Transverse colon (tissue), 4 donors: ENCODE measurements around the gene TMBIM1. TPM values are rescaled to one million over a fixed set of nuclear protein-coding genes. Genes with fewer than 3 reads are reported as not detected.

Source experiments
- DNase-seq: peaks from one replicate; pipeline ENCODE4 v3.0.0-alpha.2; 2019
- H3K27ac ChIP-seq, 4 donors: fragments of 200-600 bp; sonication (generic); 2 replicates each; pipeline ENCODE4 v1.5.1; 2016 to 2018; ENCODE audit warnings: inconsistent platforms in 4 of 4
- H3K27me3 ChIP-seq: fragments of 200-600 bp; sonication (generic); 2 replicates; pipeline ENCODE4 v1.5.1; 2017; ENCODE audit warnings: inconsistent platforms
- H3K36me3 ChIP-seq, 4 donors: fragments of 200-600 bp; sonication (generic); 2 replicates each; pipeline ENCODE4 v1.5.1; 2017 to 2019; ENCODE audit warnings: inconsistent platforms in 4 of 4
- H3K4me1 ChIP-seq, 4 donors: fragments of 200-600 bp; sonication (generic); 2 replicates each; pipeline ENCODE4 v1.5.1; 2017 to 2020; ENCODE audit warnings: inconsistent platforms in 4 of 4
- H3K4me3 ChIP-seq, 4 donors: fragments of 200-600 bp; sonication (generic); 1 replicate in 1 of 4; 2 replicates in 3 of 4; pipeline versions ENCODE4 v1.5.1 to v1.6.1; 2017 to 2019; ENCODE audit warnings: inconsistent platforms in 4 of 4
- H3K9me3 ChIP-seq, 2 donors: fragments of 200-600 bp; sonication (generic); 2 replicates each; pipeline ENCODE4 v1.5.1; 2017 to 2019; ENCODE audit warnings: inconsistent platforms in 2 of 2
- EP300 ChIP-seq: sonication (generic); formaldehyde crosslinking; IDR thresholded peaks from one replicate; pipeline ENCODE4 v1.6.1; 2017; ENCODE audit warnings: antibody characterized with exemption, low read depth
- POLR2A ChIP-seq: fragments of 450-650 bp; IDR thresholded peaks from one replicate; pipeline ENCODE4 v1.6.1; 2016; ENCODE audit warnings: antibody characterized with exemption, mild to moderate bottlenecking, moderate library complexity
- POLR2AphosphoS5 ChIP-seq, 3 donors: sonication (generic); formaldehyde crosslinking; IDR thresholded peaks; one replicate each; pipeline ENCODE4 v1.6.1; 2016; ENCODE audit warnings: antibody characterized with exemption in 3 of 3
- WGBS, 2 donors: methylation state at CpG; one replicate each; pipeline ENCODE4 v1.1.5; 2018; ENCODE audit warnings: low coverage in 1 of 2; 5-methylcytosine and 5-hydroxymethylcytosine counted together
- in situ Hi-C, 4 donors: fragments of 200-750 bp; cut with MboI; loops; one replicate each; pipeline versions ENCODE4 v1.15.0 to v1.15.1; 2017; ENCODE audit warnings: low sequenced_read_pairs in 3 of 4, low pct_ligation_motif_present in 1 of 4, low pct_unique_long_range_greater_than_20kb in 1 of 4
- intact Hi-C: fragments of 100-400 bp; cut with DNase I; formaldehyde crosslinking; loops from one replicate; pipeline ENCODE4 v1.15.1; 2023; ENCODE audit warnings: low total_unique reads
- total RNA-seq, 4 donors: library from RNA; depleted of rRNA; stranded (reverse); fragments of >200 nt; gene quantifications; one replicate each; pipeline ENCODE4 v1.1.0, GENCODE V29; 2016
- TF ChIP-seq, protein P1 (sequence below), 5 experiments: fragments of 200-600 bp in 3 of 5; fragments of 450-650 bp in 2 of 5; sonication (generic) in 3 of 5; IDR thresholded peaks; 1 replicate in 2 of 5; 2 replicates in 3 of 5; pipeline ENCODE4 v1.5.1; 2016 to 2017; ENCODE audit warnings: antibody characterized with exemption in 5 of 5, inconsistent platforms in 3 of 5, mild to moderate bottlenecking in 2 of 5, moderate library complexity in 1 of 5

Gene TMBIM1
- total RNA-seq, 4 donors from 2014 or later: 80.0 to 356 (median 200) TPM

DNA sequence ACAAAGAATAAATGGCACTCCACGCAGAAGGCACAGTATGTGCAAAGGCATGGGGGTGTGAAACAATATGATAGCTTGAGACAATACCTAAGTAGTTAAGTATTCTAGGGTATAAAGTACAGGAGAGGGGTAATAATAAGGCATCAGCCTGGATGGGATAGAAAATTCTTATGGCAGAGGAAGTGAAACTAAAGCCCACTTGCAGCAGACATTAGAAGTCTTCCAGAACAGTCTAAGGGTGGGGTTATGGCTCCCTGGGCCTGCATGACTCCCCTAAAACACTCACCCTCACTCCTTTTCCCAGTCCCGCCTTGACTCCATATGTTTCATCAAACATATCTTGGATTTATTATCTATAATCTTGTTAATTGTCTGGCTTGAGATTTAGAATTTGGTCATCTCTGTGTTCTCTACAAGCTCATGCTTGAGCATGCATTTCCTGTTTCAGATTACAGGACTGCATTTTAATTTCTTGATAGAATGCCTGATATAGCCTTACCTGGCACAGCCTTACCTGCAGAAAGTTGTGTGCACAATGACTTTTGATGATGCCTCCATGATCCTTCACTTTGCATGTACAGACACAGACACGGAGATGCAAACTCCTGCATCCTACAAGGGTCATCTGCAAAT is 28.5 kb upstream of the TMBIM1 start:
- Histone ChIP-seq H3K27ac (no peak overlapping the region), H3K4me1 (peaks cover 6 to 31% (median 22%) of the 10 kb centered on the region in 4 donors)
- in situ Hi-C loops: no loop called here

DNA sequence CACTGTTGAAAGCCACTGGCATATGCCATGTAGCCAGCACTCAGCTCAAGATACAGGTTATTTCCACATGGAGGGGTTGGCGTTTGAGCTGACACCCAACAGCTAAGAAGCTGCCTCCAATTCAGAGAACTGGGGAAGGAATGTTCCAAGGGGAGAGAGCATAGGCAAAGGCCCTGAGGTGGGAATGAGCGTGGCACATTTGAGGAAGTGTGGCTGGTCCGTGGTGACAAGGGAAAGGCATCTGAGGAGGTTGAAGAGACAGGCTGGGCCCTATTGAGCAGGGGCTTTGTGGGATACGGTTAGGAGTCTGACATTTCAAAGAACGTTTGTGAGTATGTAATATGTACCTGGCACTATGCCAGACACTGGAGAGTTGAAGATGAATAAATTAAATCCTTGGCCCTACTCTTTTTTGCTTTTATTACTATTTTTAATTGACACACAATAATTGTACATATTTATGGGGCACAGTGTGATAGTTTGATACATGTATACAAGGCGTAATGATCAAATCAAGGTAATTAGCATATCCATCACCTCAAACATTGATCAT is 27.6 kb upstream of the TMBIM1 start:
- DNase-seq: no peak
- Histone ChIP-seq H3K4me1 (peaks cover 6 to 37% (median 25%) of the 10 kb centered on the region in 4 donors), H3K27me3 (no peaks in the 10 kb centered on the region), H3K27ac (no peak overlapping the region), H3K9me3 (no peaks in the 10 kb centered on the region), H3K4me3 (no peak overlapping the region), H3K36me3 (no peaks in the 10 kb centered on the region)
- TF ChIP-seq POLR2AphosphoS5 (IDR thresholded peaks at IDR 0.05): no peak
- TF ChIP-seq, protein P1, sequence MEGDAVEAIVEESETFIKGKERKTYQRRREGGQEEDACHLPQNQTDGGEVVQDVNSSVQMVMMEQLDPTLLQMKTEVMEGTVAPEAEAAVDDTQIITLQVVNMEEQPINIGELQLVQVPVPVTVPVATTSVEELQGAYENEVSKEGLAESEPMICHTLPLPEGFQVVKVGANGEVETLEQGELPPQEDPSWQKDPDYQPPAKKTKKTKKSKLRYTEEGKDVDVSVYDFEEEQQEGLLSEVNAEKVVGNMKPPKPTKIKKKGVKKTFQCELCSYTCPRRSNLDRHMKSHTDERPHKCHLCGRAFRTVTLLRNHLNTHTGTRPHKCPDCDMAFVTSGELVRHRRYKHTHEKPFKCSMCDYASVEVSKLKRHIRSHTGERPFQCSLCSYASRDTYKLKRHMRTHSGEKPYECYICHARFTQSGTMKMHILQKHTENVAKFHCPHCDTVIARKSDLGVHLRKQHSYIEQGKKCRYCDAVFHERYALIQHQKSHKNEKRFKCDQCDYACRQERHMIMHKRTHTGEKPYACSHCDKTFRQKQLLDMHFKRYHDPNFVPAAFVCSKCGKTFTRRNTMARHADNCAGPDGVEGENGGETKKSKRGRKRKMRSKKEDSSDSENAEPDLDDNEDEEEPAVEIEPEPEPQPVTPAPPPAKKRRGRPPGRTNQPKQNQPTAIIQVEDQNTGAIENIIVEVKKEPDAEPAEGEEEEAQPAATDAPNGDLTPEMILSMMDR (IDR thresholded peaks at IDR 0.05): no peak
- TF ChIP-seq EP300: no peak
- no peak for TF ChIP-seq POLR2A
- 50 to 60% methylated on average over 2 to 6 of the region's 6 CpGs for WGBS, 2 donors
- intact Hi-C loops: no loop called here
- in situ Hi-C loops: no loop called here

More for the DNA sequence above, 28.5 kb upstream of the TMBIM1 start:
- intact Hi-C loops: no loop called here
- H3K27me3 ChIP-seq: no peaks in the 10 kb centered on the region
- H3K36me3 ChIP-seq: no peaks in the 10 kb centered on the region
- H3K9me3 ChIP-seq: no peaks in the 10 kb centered on the region
- H3K4me3 ChIP-seq: no peak overlapping the region
- no peak for TF ChIP-seq EP300
- TF ChIP-seq, protein P1 (IDR thresholded peaks at IDR 0.05): no peak
- TF ChIP-seq POLR2A: no peak
- no peak for TF ChIP-seq POLR2AphosphoS5 (IDR thresholded peaks at IDR 0.05)
- no peak for DNase-seq
- WGBS, 2 donors: 71 to 90% methylated on average over 2 to 3 of the region's 3 CpGs

DNA sequence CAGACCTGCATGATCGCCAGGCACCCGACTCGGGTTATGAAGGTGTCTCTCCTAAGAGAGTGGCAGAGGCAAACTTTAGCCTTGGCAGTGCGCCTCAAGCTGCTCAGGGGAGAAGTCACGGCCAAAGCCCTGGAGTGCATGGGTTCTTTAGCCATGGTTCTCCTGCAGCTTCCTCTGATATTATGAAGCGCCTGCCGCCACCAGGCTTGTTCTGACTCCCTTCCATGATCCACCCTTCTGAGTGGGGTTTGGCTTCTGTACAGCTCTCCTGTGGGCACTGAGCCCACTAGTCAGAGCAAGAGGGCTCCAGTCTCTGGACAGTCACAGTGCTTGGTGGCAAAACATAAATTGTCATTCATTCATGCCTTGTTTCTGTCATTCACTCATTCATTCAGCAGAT is 25.9 kb upstream of the TMBIM1 start:
- DNase-seq: no peak
- peaks cover 2 to 29% (median 15%) of the 10 kb centered on the region in 4 donors for H3K4me1 ChIP-seq
- in situ Hi-C loops (no loop called here), intact Hi-C loops (no loop called here)
- no peak for TF ChIP-seq EP300
- TF ChIP-seq, protein P1 (IDR thresholded peaks at IDR 0.05): no peak
- no peak for TF ChIP-seq POLR2AphosphoS5 (IDR thresholded peaks at IDR 0.05)
- no peak for TF ChIP-seq POLR2A
- no peak overlapping the region for H3K4me3 ChIP-seq
- H3K36me3 ChIP-seq: no peaks in the 10 kb centered on the region
- WGBS, 2 donors: 79% methylated on average over 7 of the region's 7 CpGs; no CpG with 5 or more reads in 1 of the 2 donors
- H3K27ac ChIP-seq: no peak overlapping the region
- H3K27me3 ChIP-seq: no peaks in the 10 kb centered on the region
- H3K9me3 ChIP-seq: no peaks in the 10 kb centered on the region

DNA sequence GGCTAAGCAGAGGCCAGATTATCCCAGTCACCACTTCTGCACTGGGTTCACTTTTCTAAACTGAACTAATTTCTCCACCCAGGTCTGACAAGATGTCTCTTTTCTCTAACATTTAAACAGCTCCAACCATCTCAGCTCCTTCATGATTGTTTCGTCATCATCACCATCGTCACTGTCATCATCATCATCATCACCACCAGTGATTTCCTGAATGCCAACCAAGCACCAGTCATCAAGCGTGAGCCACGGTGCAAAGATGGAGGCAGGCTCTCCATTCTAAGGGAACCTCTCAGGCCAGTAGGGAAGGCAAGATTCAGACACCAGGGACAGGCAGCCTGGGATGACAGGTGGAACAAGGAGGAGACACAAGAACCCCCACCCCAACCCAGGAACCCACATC is 25.5 kb upstream of the TMBIM1 start:
- WGBS, 2 donors: 87 to 94% methylated on average over 4 of the region's 4 CpGs
- TF ChIP-seq, protein P1 (IDR thresholded peaks at IDR 0.05): no peak
- TF ChIP-seq POLR2A (no peak), POLR2AphosphoS5 (IDR thresholded peaks at IDR 0.05) (no peak), EP300 (no peak)
- in situ Hi-C loops (no loop called here), intact Hi-C loops (no loop called here)
- H3K4me1 ChIP-seq: peaks cover 0 to 33% (median 16%) of the 10 kb centered on the region in 4 donors
- H3K9me3 ChIP-seq: no peaks in the 10 kb centered on the region
- DNase-seq: no peak
- H3K27me3 ChIP-seq: no peaks in the 10 kb centered on the region
- no peak overlapping the region for H3K4me3 ChIP-seq
- no peaks in the 10 kb centered on the region for H3K36me3 ChIP-seq
- no peak overlapping the region for H3K27ac ChIP-seq
